ENCODE measurements around the gene METTL2B.
"Not testable (repeated sequence)": the region's sequence is repeated elsewhere in the genome, so short reads cannot be mapped to it uniquely, and the experiment has no call there.

GRCh38 chr7:128532956-128533355 lies 56.4 kb downstream of the METTL2B start:
- TF ChIP-seq CTCF, POLR2A (IDR thresholded peaks at IDR 0.05): not testable (repeated sequence)

All from Peyer's patch (tissue), 4 donors.